PFSK-1 (cell line): ENCODE measurements around the gene ADAT3.

Experiments used
- POLR2AphosphoS5 ChIP-seq: IDR thresholded peaks from 2 replicates; pipeline ENCODE4 v1.6.1; 2012; ENCODE audit warnings: low read depth, mild to moderate bottlenecking, control low read depth, low read length, moderate library complexity
- SIN3A ChIP-seq: IDR thresholded peaks from 2 replicates; pipeline ENCODE4 v1.6.1; 2012; ENCODE audit warnings: mild to moderate bottlenecking, low read length, moderate library complexity, borderline replicate concordance; ENCODE audit not compliant: insufficient read depth
- TAF1 ChIP-seq: IDR thresholded peaks from 2 replicates; pipeline ENCODE4 v1.6.1; 2012; ENCODE audit warnings: low read length, control low read depth, borderline replicate concordance; ENCODE audit not compliant: insufficient read depth

DNA sequence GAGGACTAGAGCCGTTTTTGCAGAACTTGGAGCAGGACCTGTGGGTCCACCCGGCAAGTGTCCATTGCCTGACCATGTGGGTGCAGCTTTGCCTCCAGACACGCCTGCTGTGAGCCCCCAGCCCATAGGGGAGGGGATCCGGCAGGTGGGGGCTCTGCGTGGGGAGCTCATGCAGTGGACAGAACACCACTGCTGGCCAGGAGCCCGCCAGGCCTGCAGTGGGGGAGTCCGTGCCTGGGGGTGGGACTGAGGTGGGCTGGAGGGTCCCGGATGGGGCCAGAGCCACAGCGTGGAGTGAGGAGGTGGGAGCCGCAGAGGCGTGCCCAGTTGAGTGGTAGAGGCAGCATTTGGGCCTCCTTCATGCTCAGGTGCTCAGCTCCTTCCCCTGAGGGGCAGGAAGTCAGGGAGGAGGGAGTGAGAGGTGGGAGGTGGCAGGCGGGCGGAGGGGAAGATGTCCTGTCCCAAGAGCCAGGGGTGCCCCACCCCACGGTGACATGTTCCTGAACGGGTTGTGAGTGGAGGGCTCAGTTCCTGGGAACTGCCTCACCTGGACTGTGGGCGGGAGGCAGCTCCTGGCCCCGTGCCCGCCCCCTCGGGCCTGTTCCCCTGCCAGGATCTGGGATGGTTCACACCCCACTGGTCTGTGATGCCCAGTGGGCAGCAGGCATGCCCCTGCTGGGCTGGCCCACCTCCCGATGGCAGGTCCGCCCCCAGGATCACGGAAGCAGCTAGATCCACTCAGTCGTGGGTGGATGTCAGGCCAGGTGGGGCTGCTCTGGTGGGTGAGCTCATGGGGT is 8.8 kb downstream of the ADAT3 start:
- TF ChIP-seq POLR2AphosphoS5 (no peak), SIN3A (no peak), TAF1 (no peak)
